ENCODE data around the gene EGLN3.

- TF ChIP-seq CTCF (IDR thresholded peaks at IDR 0.05) (no peak), POLR2A (IDR thresholded peaks at IDR 0.05) (no peak)
Measured at GRCh38 chr14:33940561-33941011, 10.3 kb downstream of the EGLN3 start.

Data from gastroesophageal sphincter (tissue), 3 donors.